CD14-positive monocyte (primary cell): Measurements from ENCODE around the gene CANT1. TPM values are rescaled to one million over a fixed set of nuclear protein-coding genes. Genes with fewer than 3 reads are reported as not detected.

Experiments used
- DNase-seq, 3 donors: peaks; one replicate each; pipeline ENCODE4 v3.0.0-alpha.2; 2011 to 2022
- H2AFZ ChIP-seq: 2 replicates; pipeline ENCODE4 v1.6.0; 2012; ENCODE audit warnings: mild to moderate bottlenecking, low read depth, low read length, inconsistent platforms; ENCODE audit not compliant: insufficient read depth, poor library complexity, severe bottlenecking
- H3K27ac ChIP-seq, 2 donors: 1 replicate in 1 of 2; 2 replicates in 1 of 2; pipeline ENCODE4 v1.5.1; 2012 to 2013; ENCODE audit warnings: low read length in 2 of 2, control low read depth in 1 of 2, inconsistent platforms in 1 of 2, low read depth in 1 of 2, mild to moderate bottlenecking in 1 of 2
- H3K27me3 ChIP-seq, 2 donors: one replicate each; pipeline versions ENCODE4 v1.6.0 to v1.6.1; 2011 to 2013; ENCODE audit warnings: low read length in 2 of 2; ENCODE audit not compliant: control insufficient read depth in 2 of 2, insufficient read depth in 2 of 2
- H3K36me3 ChIP-seq, 2 donors: replicated peaks in 1 of 2; 1 replicate in 1 of 2; 2 replicates in 1 of 2; pipeline versions ENCODE4 v1.5.1 to v1.6.1; 2012 to 2013; ENCODE audit warnings: low read length in 2 of 2, control low read depth in 1 of 2, inconsistent platforms in 1 of 2, mild to moderate bottlenecking in 1 of 2; ENCODE audit not compliant: insufficient read depth in 2 of 2, control insufficient read depth in 1 of 2
- H3K4me1 ChIP-seq, 2 donors: 1 replicate in 1 of 2; 2 replicates in 1 of 2; pipeline versions ENCODE4 v1.5.1 to v1.6.1; 2012 to 2013; ENCODE audit warnings: low read length in 2 of 2, control low read depth in 1 of 2, inconsistent platforms in 1 of 2, mild to moderate bottlenecking in 1 of 2, moderate library complexity in 1 of 2; ENCODE audit not compliant: insufficient read depth in 2 of 2, control insufficient read depth in 1 of 2
- H3K4me2 ChIP-seq: replicated peaks from 2 replicates; pipeline ENCODE3; 2012; ENCODE audit warnings: low read length, moderate library complexity, mild to moderate bottlenecking; ENCODE audit not compliant: poor library complexity, severe bottlenecking; ENCODE audit errors: extremely low read depth
- H3K4me3 ChIP-seq, 3 experiments: fragments of 200-600 bp in 1 of 3; sonication (generic) in 1 of 3; replicated peaks in 1 of 3; 1 replicate in 2 of 3; 2 replicates in 1 of 3; pipeline ENCODE4 v1.5.1; 2011 to 2013; ENCODE audit warnings: low read length in 3 of 3, mild to moderate bottlenecking in 3 of 3, control low read depth in 2 of 3, low read depth in 2 of 3, inconsistent platforms in 1 of 3, moderate library complexity in 1 of 3
- H3K79me2 ChIP-seq: 2 replicates; pipeline ENCODE4 v1.6.0; 2012; ENCODE audit warnings: mild to moderate bottlenecking, control low read depth, inconsistent platforms, low read length, moderate library complexity; ENCODE audit not compliant: insufficient read depth
- H3K9ac ChIP-seq: 2 replicates; pipeline ENCODE4 v1.6.0; 2017; ENCODE audit warnings: low read length, mild to moderate bottlenecking; ENCODE audit not compliant: insufficient read depth, poor library complexity, severe bottlenecking
- H3K9me3 ChIP-seq, 2 donors: replicated peaks in 1 of 2; 1 replicate in 1 of 2; 2 replicates in 1 of 2; pipeline versions ENCODE4 v1.5.1 to v1.6.1; 2012 to 2013; ENCODE audit warnings: low read length in 2 of 2, control low read depth in 1 of 2; ENCODE audit not compliant: control insufficient read depth in 1 of 2, insufficient read depth in 1 of 2
- H4K20me1 ChIP-seq: 2 replicates; pipeline ENCODE4 v1.6.0; 2012; ENCODE audit warnings: mild to moderate bottlenecking, low read length, control low read depth, moderate library complexity; ENCODE audit not compliant: insufficient read depth
- H3K27ac Mint-ChIP-seq, 7 donors: one replicate each; pipeline ENCODE4 v1.8.0; 2020; ENCODE audit warnings: mild to moderate bottlenecking in 7 of 7, mixed read lengths in 7 of 7, moderate library complexity in 6 of 7, inconsistent platforms in 2 of 7
- H3K27me3 Mint-ChIP-seq, 3 donors: one replicate each; pipeline ENCODE4 v1.8.0; 2021 to 2022; ENCODE audit warnings: low read depth in 3 of 3, mild to moderate bottlenecking in 3 of 3, mixed read lengths in 3 of 3, moderate library complexity in 3 of 3, inconsistent platforms in 1 of 3
- H3K36me3 Mint-ChIP-seq, 2 donors: one replicate each; pipeline ENCODE4 v1.8.0; 2020; ENCODE audit warnings: mixed read lengths in 2 of 2, inconsistent platforms in 1 of 2, mild to moderate bottlenecking in 1 of 2
- H3K4me1 Mint-ChIP-seq: one replicate; pipeline ENCODE4 v1.8.0; 2020; ENCODE audit warnings: mild to moderate bottlenecking, mixed read lengths
- H3K4me3 Mint-ChIP-seq, 2 donors: one replicate each; pipeline ENCODE4 v1.8.0; 2020; ENCODE audit warnings: mild to moderate bottlenecking in 2 of 2, mixed read lengths in 2 of 2, moderate library complexity in 1 of 2
- H3K9me3 Mint-ChIP-seq, 7 donors: one replicate each; pipeline ENCODE4 v1.8.0; 2020 to 2022; ENCODE audit warnings: mixed read lengths in 7 of 7, mild to moderate bottlenecking in 6 of 7, moderate library complexity in 6 of 7, inconsistent platforms in 2 of 7
- WGBS: methylation state at CpG from one replicate; pipeline ENCODE4 v1.1.5; 2013; ENCODE audit warnings: missing lambda C conversion rate; ENCODE audit not compliant: insufficient coverage; 5-methylcytosine and 5-hydroxymethylcytosine counted together
- intact Hi-C, 2 donors: fragments of 100-400 bp; cut with micrococcal nuclease; formaldehyde crosslinking; loops; one replicate each; pipeline versions ENCODE4 v1.15.0 to v1.15.1; 2023
- polyA plus RNA-seq, 3 donors: library from polyadenylated mRNA; depleted of rRNA in 1 of 3; unstranded in 2 of 3; stranded (reverse) in 1 of 3; fragments of 300-500 nt in 2 of 3; fragments of >200 nt in 1 of 3; fragmentation: Illumina TruSeq in 2 of 3; gene quantifications; 1 replicate in 2 of 3; 2 replicates in 1 of 3; pipeline ENCODE4 v1.2.3, GENCODE V29; 2012 to 2021
- TF ChIP-seq, protein P1 (sequence below): fragments of 200-600 bp; IDR thresholded peaks from one replicate; pipeline ENCODE4 v1.8.0; 2022; ENCODE audit warnings: antibody characterized with exemption, mild to moderate bottlenecking

Gene CANT1
- polyA plus RNA-seq, 3 donors: 10.6 to 16.6 (median 14.3) TPM

GRCh38 chr17:79012563-79013134, 3.1 kb upstream of the CANT1 start:
- H3K27me3 Mint-ChIP-seq: peaks cover 3 to 12% (median 7%) of the 10 kb centered on the region in 3 donors
- TF ChIP-seq, protein P1, sequence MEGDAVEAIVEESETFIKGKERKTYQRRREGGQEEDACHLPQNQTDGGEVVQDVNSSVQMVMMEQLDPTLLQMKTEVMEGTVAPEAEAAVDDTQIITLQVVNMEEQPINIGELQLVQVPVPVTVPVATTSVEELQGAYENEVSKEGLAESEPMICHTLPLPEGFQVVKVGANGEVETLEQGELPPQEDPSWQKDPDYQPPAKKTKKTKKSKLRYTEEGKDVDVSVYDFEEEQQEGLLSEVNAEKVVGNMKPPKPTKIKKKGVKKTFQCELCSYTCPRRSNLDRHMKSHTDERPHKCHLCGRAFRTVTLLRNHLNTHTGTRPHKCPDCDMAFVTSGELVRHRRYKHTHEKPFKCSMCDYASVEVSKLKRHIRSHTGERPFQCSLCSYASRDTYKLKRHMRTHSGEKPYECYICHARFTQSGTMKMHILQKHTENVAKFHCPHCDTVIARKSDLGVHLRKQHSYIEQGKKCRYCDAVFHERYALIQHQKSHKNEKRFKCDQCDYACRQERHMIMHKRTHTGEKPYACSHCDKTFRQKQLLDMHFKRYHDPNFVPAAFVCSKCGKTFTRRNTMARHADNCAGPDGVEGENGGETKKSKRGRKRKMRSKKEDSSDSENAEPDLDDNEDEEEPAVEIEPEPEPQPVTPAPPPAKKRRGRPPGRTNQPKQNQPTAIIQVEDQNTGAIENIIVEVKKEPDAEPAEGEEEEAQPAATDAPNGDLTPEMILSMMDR: no peak
- no peak overlapping the region for H3K4me3 Mint-ChIP-seq
- peak overlapping the region in 1 of 7 donors; percentile 31 for H3K27ac Mint-ChIP-seq
- Histone ChIP-seq H3K27ac (no peak overlapping the region), H3K4me1 (peaks cover 19 to 25% of the 10 kb centered on the region in 2 donors), H3K4me2 (no peak overlapping the region), H3K9me3 (peaks cover 5 to 8% of the 10 kb centered on the region in 2 donors), H3K4me3 (no peak overlapping the region), H3K79me2 (peaks cover 18% of the 10 kb centered on the region), H3K27me3 (no peaks in the 10 kb centered on the region), H2AFZ (no peak overlapping the region), H3K36me3 (peaks cover 0 to 3% of the 10 kb centered on the region in 2 donors), H3K9ac (no peak overlapping the region), H4K20me1 (peaks cover 15% of the 10 kb centered on the region)
- 83% methylated on average over 4 of the region's 6 CpGs for WGBS
- peaks cover 2 to 19% (median 7%) of the 10 kb centered on the region in 7 donors for H3K9me3 Mint-ChIP-seq
- peaks cover 2 to 7% of the 10 kb centered on the region in 2 donors for H3K36me3 Mint-ChIP-seq
- peaks cover 20% of the 10 kb centered on the region for H3K4me1 Mint-ChIP-seq
- intact Hi-C loops: no loop called here
- DNase-seq: no peak

GRCh38 chr17:79011451-79012147, 2.0 kb upstream of the CANT1 start:
- Histone ChIP-seq H4K20me1 (peaks cover 25% of the 10 kb centered on the region), H3K4me2 (no peak overlapping the region), H3K27ac (no peak overlapping the region), H3K4me1 (peaks cover 19 to 33% of the 10 kb centered on the region in 2 donors), H2AFZ (no peak overlapping the region), H3K4me3 (no peak overlapping the region), H3K9me3 (peaks cover 5 to 8% of the 10 kb centered on the region in 2 donors), H3K36me3 (peaks cover 0 to 5% of the 10 kb centered on the region in 2 donors), H3K27me3 (no peaks in the 10 kb centered on the region), H3K79me2 (peaks cover 29% of the 10 kb centered on the region), H3K9ac (no peak overlapping the region)
- WGBS: 87% methylated on average over 3 of the region's 5 CpGs
- peaks cover 2 to 19% (median 6%) of the 10 kb centered on the region in 7 donors for H3K9me3 Mint-ChIP-seq
- TF ChIP-seq, protein P1: no peak
- H3K36me3 Mint-ChIP-seq: peaks cover 6 to 16% of the 10 kb centered on the region in 2 donors
- no peak overlapping the region for H3K4me3 Mint-ChIP-seq
- H3K27me3 Mint-ChIP-seq: peaks cover 3 to 12% (median 7%) of the 10 kb centered on the region in 3 donors
- H3K27ac Mint-ChIP-seq: peak overlapping the region in 1 of 7 donors; percentile 18
- DNase-seq: no peak
- peaks cover 28% of the 10 kb centered on the region for H3K4me1 Mint-ChIP-seq
- intact Hi-C loops: no loop called here
